ENCODE results near the gene BMPER.

- TF ChIP-seq POLR2A (IDR thresholded peaks at IDR 0.05) (no peak), CTCF (IDR thresholded peaks at IDR 0.05) (no peak)
Observed at GRCh38 chr7:34080513-34080912, 175.2 kb downstream of the BMPER start.

Measured in adrenal gland (tissue), 5 donors.